Natural killer cell (primary cell): ENCODE results near the gene SORCS2. TPM values are rescaled to one million over a fixed set of nuclear protein-coding genes. Genes with fewer than 3 reads are reported as not detected.

Experiments
- ATAC-seq, 3 donors: fragments of 150-1000 bp in 2 of 3; fragments of 200-7000 bp in 1 of 3; cut with Tn5 transposase; 1 replicate in 1 of 3; 2 replicates in 2 of 3; pipeline ENCODE4 v1.10.0; 2021; ENCODE audit warnings: mild to moderate bottlenecking in 2 of 3, moderate library complexity in 2 of 3
- DNase-seq, 2 donors: peaks; one replicate each; pipeline versions ENCODE4 v3.0.0 to v3.0.0-alpha.2; 2013 to 2021; ENCODE audit warnings: mixed read lengths in 1 of 2
- H3K27ac ChIP-seq: one replicate; pipeline ENCODE4 v1.5.1; 2013; ENCODE audit warnings: mild to moderate bottlenecking, low read length
- H3K27me3 ChIP-seq: one replicate; pipeline ENCODE4 v1.6.1; 2013; ENCODE audit warnings: low read length; ENCODE audit not compliant: control insufficient read depth, insufficient read depth
- H3K36me3 ChIP-seq: one replicate; pipeline ENCODE4 v1.6.1; 2013; ENCODE audit warnings: low read length; ENCODE audit not compliant: control insufficient read depth, insufficient read depth
- H3K4me1 ChIP-seq: one replicate; pipeline ENCODE4 v1.6.1; 2013; ENCODE audit warnings: low read length; ENCODE audit not compliant: control insufficient read depth, insufficient read depth
- H3K4me3 ChIP-seq: one replicate; pipeline ENCODE4 v1.5.1; 2013; ENCODE audit warnings: low read length
- H3K9me3 ChIP-seq: one replicate; pipeline ENCODE4 v1.6.1; 2013; ENCODE audit warnings: low read length; ENCODE audit not compliant: control insufficient read depth, insufficient read depth
- H3K27ac Mint-ChIP-seq, 2 donors: one replicate each; pipeline ENCODE4 v1.8.0; 2022; ENCODE audit warnings: mild to moderate bottlenecking in 2 of 2, mixed read lengths in 2 of 2, moderate library complexity in 1 of 2
- H3K27me3 Mint-ChIP-seq, 2 donors: one replicate each; pipeline ENCODE4 v1.8.0; 2022; ENCODE audit warnings: low read depth in 2 of 2, mixed read lengths in 2 of 2
- H3K36me3 Mint-ChIP-seq: one replicate; pipeline ENCODE4 v1.8.0; 2022; ENCODE audit warnings: mixed read lengths
- H3K4me1 Mint-ChIP-seq, 2 donors: one replicate each; pipeline ENCODE4 v1.8.0; 2022; ENCODE audit warnings: mixed read lengths in 2 of 2
- H3K4me3 Mint-ChIP-seq: one replicate; pipeline ENCODE4 v1.8.0; 2022; ENCODE audit warnings: mild to moderate bottlenecking, moderate library complexity, mixed read lengths
- H3K9me3 Mint-ChIP-seq, 2 donors: one replicate each; pipeline ENCODE4 v1.8.0; 2022; ENCODE audit warnings: mixed read lengths in 2 of 2
- WGBS: methylation state at CpG from one replicate; pipeline ENCODE4 v1.1.7; 2013; ENCODE audit warnings: missing lambda C conversion rate; ENCODE audit not compliant: insufficient coverage; 5-methylcytosine and 5-hydroxymethylcytosine counted together
- intact Hi-C: fragments of 100-400 bp; cut with micrococcal nuclease; formaldehyde crosslinking; loops from one replicate; pipeline ENCODE4 v1.14.2; 2022
- total RNA-seq, 4 donors: library from RNA; stranded (reverse); fragments of 120-200 nt in 1 of 4; gene quantifications; one replicate each; pipeline versions ENCODE4 v1.2.3 to v1.2.4, GENCODE V29; 2013 to 2022
- TF ChIP-seq, protein P1 (sequence below): fragments of 200-600 bp; IDR thresholded peaks from one replicate; pipeline ENCODE4 v1.8.0; 2022; ENCODE audit warnings: antibody characterized with exemption

SORCS2 gene
- total RNA-seq, 3 donors from 2014 or later (not counting 1 experiment from before 2014, with no cell fraction given): 1.2 to 2.5 (median 1.4) TPM

DNA sequence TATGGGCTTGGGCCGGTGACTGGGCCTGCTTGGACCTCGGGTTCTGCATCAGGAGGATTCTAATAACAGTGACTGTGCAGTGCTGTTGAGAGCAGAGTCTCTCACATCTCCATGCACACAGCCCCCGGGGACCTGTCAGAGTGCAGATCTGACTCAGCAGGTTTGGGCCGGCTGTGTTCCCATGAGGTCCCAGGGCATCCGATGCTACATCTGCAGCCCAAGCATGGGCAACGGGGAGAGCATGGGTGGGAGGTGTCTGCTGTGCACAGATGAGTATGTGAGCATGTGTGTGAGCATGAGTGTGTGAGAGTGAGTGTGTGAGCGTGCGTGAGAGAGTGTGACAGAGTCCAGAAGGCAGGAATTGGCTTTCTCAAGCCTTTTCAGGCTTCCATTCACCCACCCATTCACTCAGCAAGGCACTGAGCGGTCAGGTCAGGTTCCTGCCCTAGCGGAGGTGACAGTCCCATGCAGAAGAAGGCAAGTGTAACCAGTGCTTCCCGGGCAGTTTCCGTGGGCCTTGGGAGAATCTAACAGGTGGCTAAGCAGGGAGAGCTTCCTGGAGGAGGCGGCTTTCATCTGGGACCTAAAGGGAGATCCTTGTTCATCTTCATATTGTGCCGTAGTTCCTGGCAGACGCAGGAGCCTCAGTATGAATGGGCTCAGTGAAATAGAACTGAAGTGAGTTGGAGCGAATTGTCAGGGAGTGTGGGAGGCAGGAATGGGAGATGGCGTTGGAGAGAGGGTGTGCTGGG lies 62.6 kb downstream of the SORCS2 start:
- H3K36me3 ChIP-seq: no peaks in the 10 kb centered on the region
- TF ChIP-seq, protein P1, sequence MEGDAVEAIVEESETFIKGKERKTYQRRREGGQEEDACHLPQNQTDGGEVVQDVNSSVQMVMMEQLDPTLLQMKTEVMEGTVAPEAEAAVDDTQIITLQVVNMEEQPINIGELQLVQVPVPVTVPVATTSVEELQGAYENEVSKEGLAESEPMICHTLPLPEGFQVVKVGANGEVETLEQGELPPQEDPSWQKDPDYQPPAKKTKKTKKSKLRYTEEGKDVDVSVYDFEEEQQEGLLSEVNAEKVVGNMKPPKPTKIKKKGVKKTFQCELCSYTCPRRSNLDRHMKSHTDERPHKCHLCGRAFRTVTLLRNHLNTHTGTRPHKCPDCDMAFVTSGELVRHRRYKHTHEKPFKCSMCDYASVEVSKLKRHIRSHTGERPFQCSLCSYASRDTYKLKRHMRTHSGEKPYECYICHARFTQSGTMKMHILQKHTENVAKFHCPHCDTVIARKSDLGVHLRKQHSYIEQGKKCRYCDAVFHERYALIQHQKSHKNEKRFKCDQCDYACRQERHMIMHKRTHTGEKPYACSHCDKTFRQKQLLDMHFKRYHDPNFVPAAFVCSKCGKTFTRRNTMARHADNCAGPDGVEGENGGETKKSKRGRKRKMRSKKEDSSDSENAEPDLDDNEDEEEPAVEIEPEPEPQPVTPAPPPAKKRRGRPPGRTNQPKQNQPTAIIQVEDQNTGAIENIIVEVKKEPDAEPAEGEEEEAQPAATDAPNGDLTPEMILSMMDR: no peak
- no peaks in the 10 kb centered on the region for H3K4me1 Mint-ChIP-seq
- intact Hi-C loops: no loop called here
- H3K4me1 ChIP-seq: no peaks in the 10 kb centered on the region
- peaks cover 27 to 39% of the 10 kb centered on the region in 2 donors for H3K27me3 Mint-ChIP-seq
- no peak overlapping the region for H3K4me3 ChIP-seq
- 79% methylated on average over 17 of the region's 17 CpGs for WGBS
- ATAC-seq (no peak), DNase-seq (no peak)
- no peaks in the 10 kb centered on the region for H3K9me3 ChIP-seq
- no peak overlapping the region for H3K4me3 Mint-ChIP-seq
- no peak overlapping the region for H3K27ac ChIP-seq
- H3K27me3 ChIP-seq: no peaks in the 10 kb centered on the region
- H3K9me3 Mint-ChIP-seq: no peaks in the 10 kb centered on the region
- no peak overlapping the region for H3K27ac Mint-ChIP-seq
- no peaks in the 10 kb centered on the region for H3K36me3 Mint-ChIP-seq

DNA sequence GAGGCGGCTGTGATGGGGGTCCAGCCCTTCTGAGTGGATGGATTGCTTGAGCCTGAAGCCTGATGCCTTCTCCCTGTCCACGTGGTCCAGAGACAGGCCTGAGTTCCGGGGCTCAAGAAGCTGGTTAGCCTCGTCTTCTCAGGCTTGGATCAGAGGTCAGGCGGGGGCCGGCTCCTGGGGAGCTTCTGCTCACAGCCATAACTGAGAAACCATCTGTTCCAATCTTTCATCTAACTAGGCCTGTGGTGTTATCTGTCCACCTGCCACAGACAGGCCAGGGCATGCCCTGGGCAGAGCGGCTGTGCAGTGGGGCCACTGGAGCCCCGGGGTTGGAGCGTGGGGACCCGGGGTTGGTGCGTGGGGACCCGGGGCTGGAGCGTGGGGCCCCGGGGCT lies 63.1 kb downstream of the SORCS2 start:
- DNase-seq: no peak
- Mint-ChIP-seq H3K4me1 (no peaks in the 10 kb centered on the region), H3K36me3 (no peaks in the 10 kb centered on the region), H3K27ac (no peak overlapping the region), H3K27me3 (peaks cover 27 to 39% of the 10 kb centered on the region in 2 donors), H3K9me3 (no peaks in the 10 kb centered on the region), H3K4me3 (no peak overlapping the region)
- H3K27me3 ChIP-seq: no peaks in the 10 kb centered on the region
- H3K36me3 ChIP-seq: no peaks in the 10 kb centered on the region
- intact Hi-C loops: no loop called here
- no peak overlapping the region for H3K27ac ChIP-seq
- WGBS: 83% methylated on average over 14 of the region's 14 CpGs
- H3K9me3 ChIP-seq: no peaks in the 10 kb centered on the region
- ATAC-seq: no peak
- H3K4me3 ChIP-seq: no peak overlapping the region
- TF ChIP-seq, protein P1: no peak
- no peaks in the 10 kb centered on the region for H3K4me1 ChIP-seq

- Histone ChIP-seq H3K9me3 (no peaks in the 10 kb centered on the region), H3K4me3 (no peak overlapping the region), H3K4me1 (no peaks in the 10 kb centered on the region), H3K27ac (no peak overlapping the region), H3K27me3 (no peaks in the 10 kb centered on the region), H3K36me3 (no peaks in the 10 kb centered on the region)
- Mint-ChIP-seq H3K36me3 (no peaks in the 10 kb centered on the region), H3K27ac (no peak overlapping the region), H3K4me3 (no peak overlapping the region), H3K4me1 (no peaks in the 10 kb centered on the region), H3K27me3 (peaks cover 25 to 34% of the 10 kb centered on the region in 2 donors), H3K9me3 (no peaks in the 10 kb centered on the region)
- ATAC-seq (no peak), DNase-seq (no peak)
- intact Hi-C loops: no loop called here
- TF ChIP-seq, protein P1: no peak
- WGBS: 61% methylated on average over 4 of the region's 6 CpGs
Measured at GRCh38 chr4:7255996-7256395, 63.7 kb downstream of the SORCS2 start.
